ENCODE results near the gene TRIM47.
"Not testable (repeated sequence)": the region's sequence is repeated elsewhere in the genome, so short reads cannot be mapped to it uniquely, and the experiment has no call there.

The TRIM47 gene

GRCh38 chr17:75868730-75869281, 9.6 kb downstream of the TRIM47 start:
- not testable (repeated sequence) for H3K9me3 ChIP-seq (ENCODE audit: control insufficient read depth, low read length); H3K14ac ChIP-seq (ENCODE audit: low read length in 2 of 2); H2BK5ac ChIP-seq (ENCODE audit: low read depth, low read length, poor library complexity, severe bottlenecking); H3K4me2 ChIP-seq (ENCODE audit: low read length, poor library complexity, severe bottlenecking); H2BK15ac ChIP-seq (ENCODE audit: low read depth, poor library complexity, severe bottlenecking); H3K27ac ChIP-seq (ENCODE audit: low read length, poor library complexity, severe bottlenecking); DNase-seq; H2AFZ ChIP-seq (ENCODE audit: low read depth, low read length); H3K36me3 ChIP-seq (ENCODE audit: control insufficient read depth in 1 of 2, insufficient read depth in 2 of 2, low read depth in 1 of 2, low read length in 2 of 2); H3K27me3 ChIP-seq (ENCODE audit: control insufficient read depth in 1 of 2, insufficient read depth in 1 of 2, low read length in 2 of 2); H3K23ac ChIP-seq (ENCODE audit: low read length in 2 of 2); H3K79me1 ChIP-seq (replicated peaks; ENCODE audit: low read length, poor library complexity, severe bottlenecking); H2AK5ac ChIP-seq (ENCODE audit: low read length, severe bottlenecking)
- peak overlapping the region; percentile 18 for H4K91ac ChIP-seq (ENCODE audit: low read length)
- H3K4ac ChIP-seq (ENCODE audit: low read depth in 1 of 2, low read length in 2 of 2) = peak overlapping the region in 1 of 2 experiments; percentile 11
- H3K4me1 ChIP-seq (ENCODE audit: control insufficient read depth, insufficient read depth, low read depth, low read length) = peaks cover 21% of the 10 kb centered on the region
- peak overlapping the region in 1 of 2 experiments; percentile 87 for H2BK12ac ChIP-seq (ENCODE audit: low read length in 2 of 2)
- H3K9ac ChIP-seq (ENCODE audit: low read length) = peak overlapping the region; percentile 88
- peak overlapping the region; percentile 98 for H2BK120ac ChIP-seq (ENCODE audit: low read depth, low read length)
- peak overlapping the region in 1 of 2 experiments; percentile 68 for H3K4me3 ChIP-seq (ENCODE audit: insufficient read depth in 1 of 2, low read depth in 1 of 2, low read length in 2 of 2)
- peak overlapping the region in 1 of 2 experiments; percentile 37 for H3K18ac ChIP-seq (ENCODE audit: low read depth in 1 of 2, low read length in 2 of 2)
- H4K8ac ChIP-seq (ENCODE audit: low read length) = peak overlapping the region; percentile 66
- WGBS = 96% methylated on average over 12 of the region's 12 CpGs

- not testable (repeated sequence) for H3K14ac ChIP-seq (ENCODE audit: low read length in 2 of 2); H3K4me1 ChIP-seq (ENCODE audit: control insufficient read depth, insufficient read depth, low read depth, low read length); H2BK5ac ChIP-seq (ENCODE audit: low read depth, low read length, poor library complexity, severe bottlenecking); H3K4me3 ChIP-seq (ENCODE audit: insufficient read depth in 1 of 2, low read depth in 1 of 2, low read length in 2 of 2); H3K23ac ChIP-seq (ENCODE audit: low read length in 2 of 2); H3K4me2 ChIP-seq (ENCODE audit: low read length, poor library complexity, severe bottlenecking); H3K79me1 ChIP-seq (replicated peaks; ENCODE audit: low read length, poor library complexity, severe bottlenecking); H3K36me3 ChIP-seq (ENCODE audit: control insufficient read depth in 1 of 2, insufficient read depth in 2 of 2, low read depth in 1 of 2, low read length in 2 of 2); H3K27me3 ChIP-seq (ENCODE audit: control insufficient read depth in 1 of 2, insufficient read depth in 1 of 2, low read length in 2 of 2); DNase-seq; H2AK5ac ChIP-seq (ENCODE audit: low read length, severe bottlenecking); H3K27ac ChIP-seq (ENCODE audit: low read length, poor library complexity, severe bottlenecking); H2AFZ ChIP-seq (ENCODE audit: low read depth, low read length); H2BK15ac ChIP-seq (ENCODE audit: low read depth, poor library complexity, severe bottlenecking); H3K9me3 ChIP-seq (ENCODE audit: control insufficient read depth, low read length)
- Histone ChIP-seq H3K9ac (ENCODE audit: low read length) (peak overlapping the region; percentile 69), H3K18ac (ENCODE audit: low read depth in 1 of 2, low read length in 2 of 2) (peak overlapping the region; percentile 71 to 83), H4K8ac (ENCODE audit: low read length) (peak overlapping the region; percentile 82), H3K4ac (ENCODE audit: low read depth in 1 of 2, low read length in 2 of 2) (peak overlapping the region; percentile 87 to 92), H4K91ac (ENCODE audit: low read length) (peak overlapping the region; percentile 71), H2BK12ac (ENCODE audit: low read length in 2 of 2) (peak overlapping the region; percentile 70 to 95), H2BK120ac (ENCODE audit: low read depth, low read length) (peak overlapping the region; percentile 75)
- 88% methylated on average over 14 of the region's 17 CpGs for WGBS
Observed at GRCh38 chr17:75865404-75866188, 12.8 kb downstream of the TRIM47 start.

- not testable (repeated sequence) for H3K4me3 ChIP-seq (ENCODE audit: insufficient read depth in 1 of 2, low read depth in 1 of 2, low read length in 2 of 2); H2BK15ac ChIP-seq (ENCODE audit: low read depth, poor library complexity, severe bottlenecking); H3K9me3 ChIP-seq (ENCODE audit: control insufficient read depth, low read length); H3K23ac ChIP-seq (ENCODE audit: low read length in 2 of 2); H2AK5ac ChIP-seq (ENCODE audit: low read length, severe bottlenecking); H3K36me3 ChIP-seq (ENCODE audit: control insufficient read depth in 1 of 2, insufficient read depth in 2 of 2, low read depth in 1 of 2, low read length in 2 of 2); H4K8ac ChIP-seq (ENCODE audit: low read length); H3K27me3 ChIP-seq (ENCODE audit: control insufficient read depth in 1 of 2, insufficient read depth in 1 of 2, low read length in 2 of 2); DNase-seq; H3K4me1 ChIP-seq (ENCODE audit: control insufficient read depth, insufficient read depth, low read depth, low read length); H3K4me2 ChIP-seq (ENCODE audit: low read length, poor library complexity, severe bottlenecking); H2BK5ac ChIP-seq (ENCODE audit: low read depth, low read length, poor library complexity, severe bottlenecking); H3K14ac ChIP-seq (ENCODE audit: low read length in 2 of 2); H3K79me1 ChIP-seq (replicated peaks; ENCODE audit: low read length, poor library complexity, severe bottlenecking); H2AFZ ChIP-seq (ENCODE audit: low read depth, low read length)
- WGBS = 93% methylated on average over 3 of the region's 4 CpGs
- peak overlapping the region; percentile 87 to 92 for H3K4ac ChIP-seq (ENCODE audit: low read depth in 1 of 2, low read length in 2 of 2)
- peak overlapping the region; percentile 75 for H2BK120ac ChIP-seq (ENCODE audit: low read depth, low read length)
- H2BK12ac ChIP-seq (ENCODE audit: low read length in 2 of 2) = peak overlapping the region; percentile 70 to 95
- peak overlapping the region; percentile 69 for H3K9ac ChIP-seq (ENCODE audit: low read length)
- peak overlapping the region; percentile 13 for H3K27ac ChIP-seq (ENCODE audit: low read length, poor library complexity, severe bottlenecking)
- H4K91ac ChIP-seq (ENCODE audit: low read length) = peak overlapping the region; percentile 71
- peak overlapping the region; percentile 71 to 83 for H3K18ac ChIP-seq (ENCODE audit: low read depth in 1 of 2, low read length in 2 of 2)
Observed at GRCh38 chr17:75864887-75865286, 13.5 kb downstream of the TRIM47 start.

GRCh38 chr17:75864448-75864871, 13.9 kb downstream of the TRIM47 start:
- H3K79me1 ChIP-seq (replicated peaks; ENCODE audit: low read length, poor library complexity, severe bottlenecking) = no peaks in the 10 kb centered on the region
- no peak overlapping the region for H3K4me3 ChIP-seq (ENCODE audit: insufficient read depth in 1 of 2, low read depth in 1 of 2, low read length in 2 of 2)
- H3K27ac ChIP-seq (ENCODE audit: low read length, poor library complexity, severe bottlenecking) = peak overlapping the region; percentile 21
- H2AK5ac ChIP-seq (ENCODE audit: low read length, severe bottlenecking) = no peak overlapping the region
- H4K91ac ChIP-seq (ENCODE audit: low read length) = no peak overlapping the region
- H3K23ac ChIP-seq (ENCODE audit: low read length in 2 of 2) = no peak overlapping the region
- no peak overlapping the region for H2BK5ac ChIP-seq (ENCODE audit: low read depth, low read length, poor library complexity, severe bottlenecking)
- H3K36me3 ChIP-seq (ENCODE audit: control insufficient read depth in 1 of 2, insufficient read depth in 2 of 2, low read depth in 1 of 2, low read length in 2 of 2) = no peaks in the 10 kb centered on the region
- DNase-seq = peak; percentile 98
- 7% methylated on average over 8 of the region's 8 CpGs for WGBS
- peak overlapping the region in 1 of 2 experiments; percentile 31 for H2BK12ac ChIP-seq (ENCODE audit: low read length in 2 of 2)
- no peak overlapping the region for H4K8ac ChIP-seq (ENCODE audit: low read length)
- H3K18ac ChIP-seq (ENCODE audit: low read depth in 1 of 2, low read length in 2 of 2) = peak overlapping the region in 1 of 2 experiments; percentile 16
- H3K27me3 ChIP-seq (ENCODE audit: control insufficient read depth in 1 of 2, insufficient read depth in 1 of 2, low read length in 2 of 2) = no peaks in the 10 kb centered on the region
- H3K14ac ChIP-seq (ENCODE audit: low read length in 2 of 2) = no peak overlapping the region
- no peak overlapping the region for H2BK15ac ChIP-seq (ENCODE audit: low read depth, poor library complexity, severe bottlenecking)
- H3K4me1 ChIP-seq (ENCODE audit: control insufficient read depth, insufficient read depth, low read depth, low read length) = peaks cover 6% of the 10 kb centered on the region
- H2BK120ac ChIP-seq (ENCODE audit: low read depth, low read length) = peak overlapping the region; percentile 64
- H3K4ac ChIP-seq (ENCODE audit: low read depth in 1 of 2, low read length in 2 of 2) = no peak overlapping the region
- no peaks in the 10 kb centered on the region for H3K9me3 ChIP-seq (ENCODE audit: control insufficient read depth, low read length)
- H3K9ac ChIP-seq (ENCODE audit: low read length) = peak overlapping the region; percentile 69
- no peak overlapping the region for H2AFZ ChIP-seq (ENCODE audit: low read depth, low read length)
- H3K4me2 ChIP-seq (ENCODE audit: low read length, poor library complexity, severe bottlenecking) = peak overlapping the region; percentile 36

Measured in mesenchymal stem cell (in vitro differentiated cells and primary cell).